Heart left ventricle (tissue), 16 donors: Measurements from ENCODE around the gene PRR19. TPM values are rescaled to one million over a fixed set of nuclear protein-coding genes. Genes with fewer than 3 reads are reported as not detected.
"Not testable (repeated sequence)": the region's sequence is repeated elsewhere in the genome, so short reads cannot be mapped to it uniquely, and the experiment has no call there.

Source experiments
- ATAC-seq, 4 donors: fragments of 200-7000 bp; cut with Tn5 transposase; one replicate each; pipeline ENCODE4 v1.9.1; 2020 to 2022; ENCODE audit warnings: moderate library complexity in 4 of 4, mild to moderate bottlenecking in 3 of 4, moderate number of reproducible peaks in 1 of 4
- DNase-seq, 5 donors: peaks; one replicate each; pipeline ENCODE4 v3.0.0-alpha.2; 2020
- H3K27ac ChIP-seq, 12 donors: fragments of 200-600 bp; sonication (generic) in 4 of 12; one replicate each; pipeline versions ENCODE4 v1.5.0 to v1.8.0; 2016 to 2022; ENCODE audit warnings: mild to moderate bottlenecking in 2 of 12
- H3K27me3 ChIP-seq, 9 donors: fragments of 200-600 bp; sonication (generic) in 2 of 9; one replicate each; pipeline versions ENCODE4 v1.5.1 to v1.8.0; 2016 to 2022; ENCODE audit warnings: mild to moderate bottlenecking in 3 of 9
- H3K36me3 ChIP-seq, 9 donors: fragments of 200-600 bp; sonication (generic) in 2 of 9; one replicate each; pipeline versions ENCODE4 v1.5.0 to v1.8.0; 2018 to 2022; ENCODE audit warnings: mild to moderate bottlenecking in 2 of 9
- H3K4me1 ChIP-seq, 12 donors: fragments of 200-600 bp; sonication (generic) in 4 of 12; one replicate each; pipeline versions ENCODE4 v1.5.0 to v1.8.0; 2016 to 2022; ENCODE audit warnings: mild to moderate bottlenecking in 3 of 12
- H3K4me3 ChIP-seq, 12 donors: fragments of 200-600 bp; sonication (generic) in 4 of 12; one replicate each; pipeline versions ENCODE4 v1.5.0 to v1.8.0; 2017 to 2022; ENCODE audit warnings: mild to moderate bottlenecking in 9 of 12, moderate library complexity in 4 of 12
- H3K9me3 ChIP-seq, 12 donors: fragments of 200-600 bp; sonication (generic) in 4 of 12; one replicate each; pipeline versions ENCODE4 v1.5.0 to v1.8.0; 2016 to 2022; ENCODE audit warnings: mild to moderate bottlenecking in 1 of 12
- POLR2A ChIP-seq, 2 donors: fragments of 450-650 bp; IDR thresholded peaks; one replicate each; pipeline ENCODE4 v1.6.1; 2017; ENCODE audit warnings: antibody characterized with exemption in 2 of 2, mild to moderate bottlenecking in 2 of 2, moderate library complexity in 2 of 2
- WGBS, 4 donors: extraction: QIAGEN DNeasy Blood & Tissue Kit in 2 of 4; methylation state at CpG; one replicate each; pipeline versions ENCODE4 v1.1.5 to v1.1.7; 2013 to 2018; 5-methylcytosine and 5-hydroxymethylcytosine counted together
- intact Hi-C, 10 donors: fragments of 100-400 bp; cut with DNase I; formaldehyde crosslinking; loops; one replicate each; pipeline versions ENCODE4 v1.11.1 to v1.14.2; 2022
- polyA plus RNA-seq, 2 donors: library from polyadenylated mRNA; stranded (reverse); fragments of 200-250 nt; gene quantifications; one replicate each; pipeline ENCODE4 v1.2.3, GENCODE V29; 2013
- total RNA-seq, 9 donors: library from RNA; depleted of rRNA in 2 of 9; stranded (reverse); fragments of >200 nt in 2 of 9; fragmentation: NEBNext Ultra II Directional in 3 of 9; extraction: Animal tissue kit (Norgen Biotek cat#: 25700) in 3 of 9; gene quantifications; one replicate each; pipeline versions ENCODE4 v1.1.0 to v1.2.4, GENCODE V29; 2016 to 2023
- TF ChIP-seq, protein P1 (sequence below), 12 donors: fragments of 200-600 bp; sonication (generic) in 4 of 12; IDR thresholded peaks; one replicate each; pipeline versions ENCODE4 v1.5.0 to v1.8.0; 2018 to 2022; ENCODE audit warnings: antibody characterized with exemption in 12 of 12, mild to moderate bottlenecking in 5 of 12
- donor health status: ischemic (EF 13 %, LVEDD 7.1; RV severe dilation, severe dysfunction).
- donor health status: healthy with polysubstance abuse.
- donor health status: DM: no; HTN: yes; CAD: no.
- donor health status: DM: no; HTN: no; CAD: no.
- donor health status: ischemic (EF 25% LVEDD 6.9; RV normal size, moderate dysfunction).
- donor health status: ischemic (EF 25% LVEDD 5.7; RV mildly dilated, moderate dysfunction).
- donor health status: healthy.
- donor health status: DM: yes; HTN: yes; CAD: no.
- donor health status: ischemic (EF 35%, LVEDD 5.7; RV mildly dilated, moderate dysfunction).
- donor health status: nonischemic (EF 11% LVEDD 7.7; RV severe dilation, severe dysfunction).
- donor health status: DM: yes; HTN: yes; CAD: no.
- donor health status: PGD.
- donor health status: ischemic (EF 29% LVEDD 5.4; RV normal size, mild dysfunction).
- donor health status: nonischemic (EF 23%, LVEDD 6.1; RV moderate dilation, normal function).

PRR19 gene
- total and polyA plus RNA-seq, 11 donors: 0.16 to 0.53 (median 0.28) TPM; not detected in 7

DNA sequence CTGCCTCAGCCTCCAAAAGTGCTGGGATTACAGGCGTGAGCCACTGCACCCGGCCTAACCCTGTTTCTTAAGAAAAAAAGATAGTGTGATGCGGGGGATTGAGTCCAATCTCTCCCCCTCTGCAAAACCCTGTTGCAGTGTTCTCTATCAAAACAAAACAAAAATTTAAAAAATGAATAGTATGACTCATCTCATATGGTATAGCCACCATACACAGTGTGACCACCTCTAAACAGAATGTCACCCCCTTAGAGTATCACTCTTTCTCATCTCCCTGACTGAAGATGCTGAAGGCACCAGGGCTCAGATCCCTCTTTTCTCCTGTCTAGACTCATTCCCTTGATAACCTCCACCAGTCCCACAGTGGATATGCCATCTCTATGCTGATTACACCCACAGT lies 40.2 kb upstream of the PRR19 start:
- Histone ChIP-seq H3K9me3 (no peaks in the 10 kb centered on the region), H3K27ac (no peak overlapping the region), H3K36me3 (no peaks in the 10 kb centered on the region), H3K4me3 (no peak overlapping the region), H3K27me3 (no peaks in the 10 kb centered on the region), H3K4me1 (peaks cover 0 to 6% (median 3%) of the 10 kb centered on the region in 12 donors)
- 88 to 98% (median 92%) methylated on average over 3 of the region's 3 CpGs for WGBS, 4 donors
- intact Hi-C loops: no loop called here
- ATAC-seq: no peak
- no peak for TF ChIP-seq POLR2A (IDR thresholded peaks at IDR 0.05)
- TF ChIP-seq, protein P1, sequence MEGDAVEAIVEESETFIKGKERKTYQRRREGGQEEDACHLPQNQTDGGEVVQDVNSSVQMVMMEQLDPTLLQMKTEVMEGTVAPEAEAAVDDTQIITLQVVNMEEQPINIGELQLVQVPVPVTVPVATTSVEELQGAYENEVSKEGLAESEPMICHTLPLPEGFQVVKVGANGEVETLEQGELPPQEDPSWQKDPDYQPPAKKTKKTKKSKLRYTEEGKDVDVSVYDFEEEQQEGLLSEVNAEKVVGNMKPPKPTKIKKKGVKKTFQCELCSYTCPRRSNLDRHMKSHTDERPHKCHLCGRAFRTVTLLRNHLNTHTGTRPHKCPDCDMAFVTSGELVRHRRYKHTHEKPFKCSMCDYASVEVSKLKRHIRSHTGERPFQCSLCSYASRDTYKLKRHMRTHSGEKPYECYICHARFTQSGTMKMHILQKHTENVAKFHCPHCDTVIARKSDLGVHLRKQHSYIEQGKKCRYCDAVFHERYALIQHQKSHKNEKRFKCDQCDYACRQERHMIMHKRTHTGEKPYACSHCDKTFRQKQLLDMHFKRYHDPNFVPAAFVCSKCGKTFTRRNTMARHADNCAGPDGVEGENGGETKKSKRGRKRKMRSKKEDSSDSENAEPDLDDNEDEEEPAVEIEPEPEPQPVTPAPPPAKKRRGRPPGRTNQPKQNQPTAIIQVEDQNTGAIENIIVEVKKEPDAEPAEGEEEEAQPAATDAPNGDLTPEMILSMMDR (IDR thresholded peaks at IDR 0.05): no peak
- DNase-seq: no peak

DNA sequence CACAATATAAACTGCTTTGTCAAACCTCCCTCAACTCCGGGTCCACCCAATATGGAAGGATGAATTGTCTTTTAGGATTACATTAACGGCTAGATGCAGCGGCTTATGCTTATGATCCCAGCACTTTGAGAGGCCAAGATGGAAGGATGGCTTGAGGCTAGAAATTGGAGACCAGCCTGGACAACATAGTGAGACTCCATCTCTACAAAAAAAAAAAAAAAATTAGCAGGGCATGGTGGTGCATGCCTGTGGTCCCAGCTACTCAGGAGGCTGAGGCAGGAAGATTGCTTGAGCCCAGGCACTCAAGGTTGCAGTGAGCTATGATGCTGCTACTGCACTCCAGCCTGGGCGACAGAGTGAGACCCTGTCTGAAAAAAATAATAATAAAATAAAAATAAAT lies 35.8 kb upstream of the PRR19 start:
- ATAC-seq, H3K36me3 ChIP-seq, H3K9me3 ChIP-seq, H3K27me3 ChIP-seq, intact Hi-C loops, H3K27ac ChIP-seq, H3K4me3 ChIP-seq: not testable (repeated sequence)
- peaks cover 7 to 23% (median 20%) of the 10 kb centered on the region in 12 donors for H3K4me1 ChIP-seq
- 92 to 96% (median 94%) methylated on average over 4 of the region's 4 CpGs for WGBS, 4 donors
- DNase-seq: peak in 1 of 5 donors; percentile 7

DNA sequence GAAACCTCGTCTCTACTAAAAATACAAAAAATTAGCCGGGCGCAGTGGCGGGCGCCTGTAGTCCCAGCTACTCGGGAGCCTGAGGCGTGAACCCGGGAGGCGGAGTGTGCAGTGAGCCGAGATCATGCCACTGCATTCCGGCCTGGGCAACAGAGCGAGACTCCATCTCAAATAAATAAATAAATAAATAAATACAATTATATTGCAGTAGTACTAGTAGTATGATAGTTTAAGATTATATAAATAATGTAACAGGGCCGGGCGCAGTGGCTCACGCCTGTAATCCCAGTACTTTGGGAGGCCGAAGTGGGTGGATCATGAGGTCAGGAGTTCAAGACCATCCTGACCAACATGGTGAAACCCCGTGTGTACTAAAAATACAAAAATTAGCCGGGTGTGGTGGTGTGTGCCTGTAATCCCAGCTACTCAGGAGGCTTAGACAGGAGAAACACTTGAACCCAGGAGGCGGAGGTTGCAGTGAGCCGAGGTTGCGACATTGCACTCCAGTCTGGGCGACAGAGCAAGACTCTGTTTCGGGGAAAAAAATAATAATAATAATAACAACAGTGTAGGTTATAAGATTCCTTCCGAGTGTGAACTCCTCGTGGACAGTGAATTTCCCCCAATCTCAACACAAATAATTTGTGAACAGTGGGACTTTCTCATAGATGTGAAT lies 34.9 kb upstream of the PRR19 start:
- Histone ChIP-seq H3K27ac (peak overlapping the region in 5 of 12 donors; percentile 93 to 99 (median 96)), H3K4me1 (peaks cover 8 to 30% (median 28%) of the 10 kb centered on the region in 12 donors)
- ATAC-seq, DNase-seq, intact Hi-C loops, H3K4me3 ChIP-seq, H3K27me3 ChIP-seq, H3K9me3 ChIP-seq, H3K36me3 ChIP-seq: not testable (repeated sequence)
- 93 to 95% (median 94%) methylated on average over 24 to 25 of the region's 25 CpGs for WGBS, 4 donors

DNA sequence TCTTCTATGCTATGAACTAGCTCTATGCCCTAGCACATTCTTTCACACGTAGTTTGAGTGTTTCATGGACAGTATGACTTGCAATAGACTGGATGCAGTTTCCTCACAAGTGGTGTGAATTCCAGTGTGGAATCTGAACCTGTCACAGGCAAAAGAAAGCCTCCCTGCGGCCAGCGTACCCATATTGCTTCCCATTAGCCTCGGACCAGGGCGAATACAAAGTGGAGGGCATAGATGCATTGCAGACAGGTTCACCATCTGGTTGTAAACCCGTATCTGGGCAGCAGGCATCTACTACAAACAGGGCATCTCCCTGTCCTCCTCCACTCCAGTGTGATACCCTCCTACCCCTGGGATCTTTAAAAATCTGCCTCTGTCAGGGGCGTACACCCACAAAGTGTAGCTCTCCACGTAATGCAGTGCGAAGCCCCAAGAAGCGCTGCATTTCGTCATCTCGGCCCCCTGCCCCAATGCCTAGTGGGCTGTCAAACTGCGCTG lies 34.2 kb upstream of the PRR19 start:
- Histone ChIP-seq H3K9me3 (no peaks in the 10 kb centered on the region), H3K27ac (peak overlapping the region; percentile 19 to 100 (median 97)), H3K36me3 (peaks cover 0 to 12% (median 7%) of the 10 kb centered on the region in 9 donors), H3K4me1 (peaks cover 8 to 33% (median 29%) of the 10 kb centered on the region in 12 donors), H3K4me3 (peak overlapping the region in 11 of 12 donors; percentile 33 to 81 (median 69)), H3K27me3 (no peaks in the 10 kb centered on the region)
- DNase-seq (peak in 2 of 5 donors; percentile 35 to 55), ATAC-seq (no peak)
- TF ChIP-seq, protein P1 (IDR thresholded peaks at IDR 0.05): no peak
- TF ChIP-seq POLR2A (IDR thresholded peaks at IDR 0.05): no peak
- intact Hi-C loops: loop anchor here in 4 of 10 donors (1.0 to 2.0 kb wide), 4 partner anchors 12 to 25 kb away; partner anchors contain the start of genes ERF (in 4 of the 4) and GSK3A (in 1 of the 4)
- 6 to 8% (median 7%) methylated on average over 12 to 13 of the region's 13 CpGs for WGBS, 4 donors

DNA sequence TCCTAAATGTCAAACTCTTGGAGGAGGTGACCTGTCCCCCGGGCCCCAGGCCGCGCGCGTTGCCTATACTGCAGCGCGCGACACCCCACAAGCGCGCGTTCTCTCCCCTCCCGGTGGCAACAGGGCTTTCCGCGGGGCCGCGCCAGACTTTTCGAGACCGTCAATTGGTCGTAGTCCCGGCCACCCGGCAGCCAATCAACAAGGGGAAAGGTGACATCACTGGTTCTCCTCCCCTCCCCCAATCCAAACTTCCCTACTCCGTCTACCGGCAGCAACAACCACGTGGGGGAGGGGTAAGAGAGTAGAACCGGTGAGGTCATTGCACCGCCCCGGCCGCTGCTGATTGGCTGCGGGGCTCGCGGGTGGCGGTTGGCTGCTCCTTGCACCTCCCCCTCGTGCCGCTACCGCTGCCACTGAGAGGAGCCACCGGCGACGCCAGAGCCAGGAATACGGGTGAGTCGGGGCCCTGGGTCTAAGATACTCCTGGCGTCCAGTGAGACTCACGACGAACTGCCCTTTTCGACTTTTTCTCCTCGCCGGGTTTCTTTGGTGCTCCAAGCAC lies 33.7 kb upstream of the PRR19 start:
- H3K4me1 ChIP-seq: peaks cover 8 to 36% (median 29%) of the 10 kb centered on the region in 12 donors
- intact Hi-C loops: loop anchor here in 4 of 10 donors (1.0 to 2.0 kb wide), 4 partner anchors 13 to 26 kb away; partner anchors contain the start of genes ERF (in 4 of the 4) and GSK3A (in 1 of the 4)
- no peaks in the 10 kb centered on the region for H3K27me3 ChIP-seq
- DNase-seq (peak; percentile 97 to 100 (median 99)), ATAC-seq (peak; percentile 85 to 88 (median 87))
- WGBS, 4 donors: 0 to 1% (median 1%) methylated on average over 23 to 46 of the region's 46 CpGs
- peaks cover 0 to 17% (median 10%) of the 10 kb centered on the region in 9 donors for H3K36me3 ChIP-seq
- H3K9me3 ChIP-seq: no peaks in the 10 kb centered on the region
- H3K4me3 ChIP-seq: peak overlapping the region; percentile 35 to 81 (median 68)
- H3K27ac ChIP-seq: peak overlapping the region; percentile 93 to 100 (median 97)
- peak in 1 of 2 donors; percentile 86 for TF ChIP-seq POLR2A (IDR thresholded peaks at IDR 0.05)
- TF ChIP-seq, protein P1 (IDR thresholded peaks at IDR 0.05): peak in 1 of 12 donors; percentile 4
